GM23338 (cell line): ENCODE data around the gene CA7.

Source experiments
- CREB1 ChIP-seq: fragments of 250-450 bp; sonication (Bioruptor Pico); IDR thresholded peaks from 2 replicates; pipeline ENCODE4 v1.5.0; 2020; ENCODE audit warnings: low read depth, mild to moderate bottlenecking, moderate library complexity
- CTCF ChIP-seq, 2 experiments: fragments of 200-600 bp in 1 of 2; sonication (generic) in 1 of 2; conservative IDR thresholded peaks; 2 replicates each; pipeline versions ENCODE4 v1.5.1 to v1.6.1; 2016 to 2017; ENCODE audit warnings: antibody characterized with exemption in 2 of 2, low read depth in 2 of 2, mild to moderate bottlenecking in 2 of 2, moderate library complexity in 1 of 2
- EZH2 ChIP-seq: fragments of 200-600 bp; sonication (generic); IDR thresholded peaks from one replicate; pipeline ENCODE4 v1.8.0; 2017; ENCODE audit warnings: antibody characterized with exemption, mild to moderate bottlenecking, low read depth; ENCODE audit not compliant: unreplicated experiment
- JUNB ChIP-seq: IDR thresholded peaks from one replicate; pipeline ENCODE4 v1.6.1; 2016; ENCODE audit warnings: antibody characterized with exemption; ENCODE audit not compliant: unreplicated experiment
- POLR2AphosphoS5 ChIP-seq: IDR thresholded peaks from 2 replicates; pipeline ENCODE4 v1.6.1; 2016; ENCODE audit warnings: antibody characterized with exemption, low read depth
- REST ChIP-seq: IDR thresholded peaks from one replicate; pipeline ENCODE4 v1.6.1; 2018; ENCODE audit warnings: antibody characterized with exemption; ENCODE audit not compliant: unreplicated experiment
- ZNF114 ChIP-seq: fragments of 250-450 bp; sonication (Bioruptor Pico); IDR thresholded peaks from 2 replicates; pipeline ENCODE4 v1.5.0; 2020; ENCODE audit warnings: mild to moderate bottlenecking, moderate library complexity

DNA sequence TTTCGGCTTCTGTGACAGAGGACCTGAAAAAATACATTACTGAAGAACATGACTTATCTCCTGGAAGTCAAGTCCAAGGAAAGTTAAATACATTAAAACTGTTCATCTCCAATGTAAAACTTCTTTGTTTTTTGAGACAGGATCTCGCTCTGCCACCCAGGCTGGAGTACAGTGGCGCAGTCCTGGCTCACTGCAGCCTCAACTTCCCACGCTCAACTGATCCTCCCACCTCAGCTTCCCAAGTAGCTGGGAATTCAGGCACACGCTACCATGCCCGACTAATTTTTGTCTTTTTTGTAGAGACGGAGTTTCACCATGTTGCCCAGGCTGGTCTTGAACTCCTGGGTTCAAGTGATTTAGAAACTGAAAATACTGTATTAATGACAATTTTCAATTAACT is 33.2 kb upstream of the CA7 start:
- no peak for TF ChIP-seq CTCF (conservative IDR thresholded peaks at IDR 0.05; ENCODE audit: low read depth in 2 of 2)
- no peak for TF ChIP-seq EZH2
- TF ChIP-seq JUNB = no peak
- TF ChIP-seq REST = no peak
- TF ChIP-seq CREB1 (CRISPR knock-in tag) = no peak
- TF ChIP-seq POLR2AphosphoS5 = no peak
- TF ChIP-seq ZNF114 (CRISPR knock-in tag) = no peak
